HG02884 (cell line): ENCODE measurements around the gene MTCH1.

Experiments
- ATAC-seq: cut with Tn5 transposase; IDR thresholded peaks from one replicate; pipeline ENCODE4 v1.9.1; 2021; ENCODE audit warnings: mild to moderate bottlenecking, moderate library complexity; ENCODE audit not compliant: unreplicated experiment

The MTCH1 gene

DNA sequence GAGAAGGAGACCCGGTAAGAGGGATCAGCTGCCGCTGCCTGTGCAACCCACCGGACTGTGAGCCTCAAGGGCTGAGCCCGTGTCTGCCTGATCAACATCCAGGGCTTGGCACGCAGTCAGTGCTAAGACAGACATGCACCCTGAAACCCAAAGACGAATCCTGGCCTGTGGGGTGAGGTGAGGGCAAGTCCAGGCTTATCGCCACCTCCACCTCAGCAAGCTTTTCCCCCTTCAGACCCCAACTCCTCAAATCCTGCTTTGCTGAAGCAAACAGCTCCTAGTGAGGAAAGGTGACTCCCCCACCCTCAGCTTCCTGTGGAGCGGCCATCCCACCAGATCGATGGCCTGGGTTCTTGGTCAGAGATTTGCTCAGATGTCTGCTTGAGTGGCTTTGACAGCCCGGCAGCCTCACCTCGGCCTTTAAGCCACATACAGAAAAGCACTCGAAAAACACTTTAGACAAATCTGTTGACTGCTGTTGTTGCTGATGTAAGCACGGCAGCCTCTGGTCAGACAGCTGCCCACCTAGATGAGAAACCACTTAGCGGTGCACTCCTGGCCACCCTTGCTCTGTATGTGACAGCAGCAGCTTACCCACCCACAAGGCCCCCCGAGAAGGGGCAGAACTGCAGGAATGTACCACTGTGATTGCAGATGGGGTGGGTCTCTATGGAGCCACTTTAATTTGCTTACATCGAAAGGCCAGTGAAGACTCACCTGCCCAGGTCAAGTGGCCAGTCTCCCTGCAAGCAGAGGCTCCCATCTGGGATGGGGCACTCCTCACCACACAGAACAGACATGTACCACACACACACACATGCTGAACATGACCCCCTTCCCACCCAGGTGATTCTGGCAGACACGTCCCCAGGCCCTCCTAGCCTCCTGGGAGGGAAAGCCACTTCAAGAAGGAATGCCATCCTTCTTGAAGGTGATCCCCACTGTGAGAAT lies 14.8 kb downstream of the MTCH1 start:
- no peak for ATAC-seq

- no peak for ATAC-seq
These were observed 15.8 kb downstream of the MTCH1 start for GRCh38 chr6:36969988-36970891.

DNA sequence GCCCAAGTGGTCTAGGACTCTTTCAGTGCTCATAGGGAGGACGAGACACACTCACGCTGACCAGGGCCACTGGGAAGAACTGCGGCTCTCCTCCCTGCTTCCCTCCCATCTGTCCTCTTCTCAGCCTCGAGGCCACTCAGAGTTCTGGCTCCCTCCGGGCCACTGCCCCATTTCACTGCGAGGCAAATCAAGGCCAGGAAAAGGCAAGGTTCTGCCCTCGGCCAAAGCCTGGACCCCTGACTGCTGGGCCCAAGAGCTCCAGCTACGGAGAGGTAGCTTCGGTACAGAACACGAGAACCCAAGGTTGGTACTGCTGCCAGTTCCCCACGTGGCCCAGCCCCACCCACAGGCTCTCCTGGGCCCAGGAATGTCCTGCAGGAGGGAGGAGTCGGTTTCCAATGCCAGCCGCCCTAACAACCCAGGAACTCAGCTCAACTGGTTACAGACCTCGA lies 16.7 kb downstream of the MTCH1 start:
- ATAC-seq = no peak

DNA sequence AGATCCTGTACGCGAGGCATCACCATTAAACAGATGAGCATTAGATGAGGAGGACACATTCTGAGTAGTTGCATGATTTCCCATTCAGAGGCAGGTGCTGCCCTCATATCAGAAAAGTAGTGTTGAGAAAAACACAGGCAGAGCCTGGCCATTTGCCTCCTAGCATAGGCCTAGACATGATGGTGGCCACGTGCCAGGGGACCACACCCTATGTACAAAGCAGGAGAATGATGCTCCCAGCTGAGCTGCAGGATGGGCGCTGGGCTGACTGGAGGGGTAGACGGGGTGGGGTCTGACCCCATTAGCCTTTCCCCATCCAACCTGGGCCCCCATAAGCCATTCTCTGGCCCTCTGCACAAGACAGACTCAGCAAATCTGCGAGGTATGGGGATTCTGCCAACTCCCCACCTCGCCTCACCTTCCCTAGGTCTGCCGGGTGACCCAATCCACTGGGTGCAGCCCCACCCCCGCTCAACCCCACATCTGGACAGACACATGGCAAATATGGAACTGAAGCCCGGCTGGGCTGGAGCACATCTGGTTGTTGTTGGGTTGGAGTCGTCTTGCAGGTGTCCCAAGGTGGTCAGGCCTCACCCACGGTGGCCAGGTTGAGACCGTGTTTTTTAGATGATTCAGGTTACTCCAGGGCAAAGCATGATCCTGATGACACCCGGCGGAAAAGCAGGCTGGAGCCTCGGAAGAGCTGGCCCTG lies 17.6 kb downstream of the MTCH1 start:
- no peak for ATAC-seq

- ATAC-seq = no peak
These were observed 18.2 kb downstream of the MTCH1 start for GRCh38 chr6:36967757-36968156.

DNA sequence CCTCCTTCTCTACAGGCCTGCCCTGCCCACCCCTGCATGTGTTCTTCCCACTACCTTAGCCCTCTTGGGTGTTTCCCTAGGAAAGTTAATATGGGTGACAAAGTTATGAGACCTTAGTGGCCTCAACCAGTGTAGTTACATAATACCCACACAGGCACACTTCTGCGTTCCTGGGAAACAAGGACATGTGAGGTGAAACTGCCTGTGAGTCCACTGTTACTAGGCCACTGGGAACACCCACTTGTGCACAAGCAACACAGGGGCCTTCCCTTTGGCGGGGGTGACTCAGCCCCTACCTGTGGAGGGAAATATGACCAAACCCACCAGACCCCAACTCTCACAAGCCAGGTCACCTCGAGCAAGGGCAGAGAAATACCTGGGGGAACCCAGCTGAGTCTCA lies 18.7 kb downstream of the MTCH1 start:
- no peak for ATAC-seq

GRCh38 chr6:36964908-36965307 lies 21.1 kb downstream of the MTCH1 start:
- no peak for ATAC-seq

- no peak for ATAC-seq
These were observed 21.6 kb downstream of the MTCH1 start for GRCh38 chr6:36964349-36964748.

DNA sequence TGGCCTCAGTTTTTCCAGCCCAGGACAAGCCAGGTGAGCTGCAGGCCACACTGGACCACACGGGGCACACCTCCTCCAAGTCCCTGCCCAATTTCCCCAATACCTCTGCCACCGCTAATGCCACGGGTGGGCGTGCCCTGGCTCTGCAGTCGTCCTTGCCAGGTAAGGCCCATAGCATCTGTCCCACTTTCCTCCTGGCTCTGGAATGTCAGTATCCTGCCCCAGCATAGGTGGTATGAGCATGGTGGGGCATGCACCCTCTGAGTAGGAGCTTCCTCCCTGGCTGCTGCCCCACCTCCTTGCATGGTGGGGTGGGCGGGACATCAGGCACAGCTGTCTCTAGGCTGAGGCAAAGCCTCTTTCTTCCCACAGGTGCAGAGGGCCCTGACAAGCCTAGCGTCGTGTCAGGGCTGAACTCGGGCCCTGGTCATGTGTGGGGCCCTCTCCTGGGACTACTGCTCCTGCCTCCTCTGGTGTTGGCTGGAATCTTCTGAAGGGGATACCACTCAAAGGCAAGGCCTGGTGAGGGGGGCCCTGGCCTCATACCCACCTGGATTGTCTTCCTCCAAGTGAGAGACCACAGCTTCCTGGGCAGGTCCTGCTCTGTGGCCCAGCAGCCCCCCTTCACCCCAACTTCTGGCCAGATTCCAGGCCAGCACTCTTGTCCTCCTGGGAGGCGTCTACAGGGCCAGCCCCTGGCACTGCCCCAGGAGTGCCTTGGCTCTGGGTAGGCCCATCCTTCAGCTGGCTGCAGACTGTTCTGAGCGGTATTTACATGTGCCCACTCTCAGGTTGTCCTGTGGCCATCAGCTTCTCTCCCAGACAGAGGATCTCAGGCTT lies 22.3 kb downstream of the MTCH1 start:
- ATAC-seq = no peak

DNA sequence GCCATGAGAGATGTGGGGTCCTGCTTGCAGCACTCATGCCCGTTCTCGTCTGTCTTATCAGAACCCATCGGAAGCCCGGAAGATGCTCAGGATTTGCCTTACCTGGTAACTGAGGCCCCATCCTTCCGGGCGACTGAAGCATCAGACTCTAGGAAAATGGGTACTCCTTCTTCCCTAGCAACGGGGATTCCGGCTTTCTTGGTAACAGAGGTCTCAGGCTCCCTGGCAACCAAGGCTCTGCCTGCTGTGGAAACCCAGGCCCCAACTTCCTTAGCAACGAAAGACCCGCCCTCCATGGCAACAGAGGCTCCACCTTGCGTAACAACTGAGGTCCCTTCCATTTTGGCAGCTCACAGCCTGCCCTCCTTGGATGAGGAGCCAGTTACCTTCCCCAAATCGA lies 23.1 kb downstream of the MTCH1 start:
- ATAC-seq = no peak

GRCh38 chr6:36961441-36962435 lies 24.3 kb downstream of the MTCH1 start:
- ATAC-seq = no peak

- no peak for ATAC-seq
These were observed 26.3 kb downstream of the MTCH1 start for GRCh38 chr6:36959555-36960250.

GRCh38 chr6:36958775-36959554 lies 27.0 kb downstream of the MTCH1 start:
- no peak for ATAC-seq

DNA sequence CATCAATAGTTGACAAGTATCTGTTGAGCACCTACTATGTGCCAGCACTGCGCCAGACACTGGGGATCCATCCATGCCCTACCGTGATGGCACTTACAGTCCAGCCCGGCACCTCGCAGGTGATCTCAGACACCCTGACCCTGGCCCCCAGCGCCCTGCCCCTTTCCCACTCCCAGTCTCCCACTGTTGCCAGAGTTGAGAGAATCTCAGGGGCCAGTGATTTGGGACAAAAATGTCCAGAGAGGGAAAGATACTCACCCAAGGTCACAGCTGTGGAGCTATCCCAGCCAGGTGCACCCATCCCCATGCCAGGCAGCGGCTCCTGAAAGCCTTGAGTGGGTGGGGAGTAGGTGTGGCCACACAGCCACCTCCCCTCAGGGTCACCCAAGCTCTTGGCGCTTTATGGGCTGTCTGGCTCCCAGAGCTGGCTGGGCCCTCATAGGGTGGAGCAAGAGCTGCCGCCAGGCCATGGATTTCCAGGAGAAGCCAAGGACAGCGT lies 28.2 kb downstream of the MTCH1 start:
- ATAC-seq = no peak

DNA sequence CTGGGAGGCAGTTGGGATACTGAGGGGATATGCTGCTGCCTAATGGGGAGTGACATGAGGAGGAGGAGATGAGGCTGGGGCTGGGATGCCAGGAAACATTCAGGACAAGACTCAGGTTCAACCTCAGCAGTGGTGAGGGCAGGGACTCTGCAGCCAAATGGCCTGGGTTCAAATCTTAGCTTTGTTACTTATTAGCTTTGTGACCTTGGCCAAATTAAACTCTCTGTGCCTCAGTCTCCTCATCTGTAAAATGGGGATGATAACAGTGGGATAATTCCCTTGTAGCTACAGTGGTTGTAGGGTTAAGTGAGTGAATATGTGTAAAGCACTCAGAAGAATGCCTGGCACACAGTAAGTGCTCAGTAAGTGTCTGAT lies 29.6 kb downstream of the MTCH1 start:
- no peak for ATAC-seq

DNA sequence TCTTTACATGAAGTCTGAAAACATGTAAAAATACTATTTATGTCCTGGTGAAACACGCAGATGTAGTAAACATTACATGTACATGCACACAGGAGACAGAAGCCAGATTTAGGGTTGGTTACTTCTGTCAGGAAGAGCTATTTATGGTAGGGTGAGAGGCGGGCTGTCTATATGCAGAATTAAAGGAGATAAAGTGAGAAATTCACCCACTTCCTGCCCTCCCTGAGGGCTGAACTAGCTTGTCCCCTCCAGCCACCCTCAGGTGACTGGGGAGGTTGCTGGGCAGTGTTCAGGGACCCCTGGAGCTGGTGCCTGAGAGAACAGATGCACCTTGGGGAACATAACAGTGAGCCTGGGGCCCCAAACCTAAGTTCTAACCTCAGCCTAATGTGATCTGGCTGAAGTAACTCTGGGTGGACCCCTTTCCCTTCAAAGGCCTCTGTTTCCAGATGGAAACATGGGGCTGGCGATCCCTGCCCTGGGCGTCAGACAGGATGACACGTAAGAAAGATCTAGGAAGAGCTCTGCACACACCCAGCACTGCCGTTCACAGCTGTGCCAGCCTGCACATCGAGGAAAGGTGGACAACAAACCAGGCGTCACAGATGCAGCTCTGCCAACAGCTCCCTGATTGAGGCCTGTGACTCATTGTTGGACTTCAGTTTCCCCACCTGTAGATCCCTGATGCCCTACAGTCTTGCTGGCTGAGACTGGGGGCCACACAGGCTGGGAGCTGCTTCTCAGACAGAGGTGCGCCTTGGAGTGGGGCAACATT lies 30.1 kb downstream of the MTCH1 start:
- no peak for ATAC-seq

DNA sequence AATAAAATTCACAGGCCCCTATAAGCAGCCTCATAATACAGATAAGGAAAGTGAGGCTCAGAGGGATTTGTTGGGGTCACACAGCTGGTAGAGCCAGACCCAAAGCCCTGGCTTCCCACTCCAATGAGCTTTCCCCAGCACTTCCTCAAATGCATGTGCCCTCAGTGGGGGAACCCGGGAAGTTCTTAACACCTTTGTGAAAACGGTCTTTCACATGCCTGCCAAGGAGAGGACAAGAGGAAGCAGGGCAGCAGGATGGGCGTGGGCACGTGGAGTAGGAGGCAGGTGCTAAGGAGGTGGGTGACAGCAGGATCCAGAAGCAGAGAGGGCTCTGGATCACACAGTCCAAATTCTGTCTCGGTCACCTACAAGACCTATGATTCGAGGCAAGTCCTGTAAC lies 30.9 kb downstream of the MTCH1 start:
- ATAC-seq = no peak
